ENCODE results near the gene RNF146. TPM values are rescaled to one million over a fixed set of nuclear protein-coding genes. Genes with fewer than 3 reads are reported as not detected.

The RNF146 gene
- total RNA-seq, 1 experiment from 2014 or later: 31.3 TPM

- TF ChIP-seq CTCF (IDR thresholded peaks at IDR 0.05; ENCODE audit: insufficient read depth in 1 of 2, low read depth in 1 of 2, low read length in 1 of 2, severe bottlenecking in 1 of 2, unreplicated experiment in 1 of 2): no peak
- Mint-ChIP-seq H3K4me3 (ENCODE audit: unreplicated experiment) (no peak overlapping the region), H3K9me3 (ENCODE audit: unreplicated experiment) (no peaks in the 10 kb centered on the region), H3K4me1 (ENCODE audit: low read depth, unreplicated experiment) (peaks cover 11% of the 10 kb centered on the region), H3K27ac (ENCODE audit: unreplicated experiment) (no peak overlapping the region), H3K27me3 (ENCODE audit: insufficient read depth, unreplicated experiment) (no peaks in the 10 kb centered on the region), H3K36me3 (ENCODE audit: insufficient read depth, unreplicated experiment) (peaks cover 28% of the 10 kb centered on the region)
- H3K27me3 ChIP-seq (replicated peaks; ENCODE audit: control insufficient read depth, insufficient read depth, low read length): no peaks in the 10 kb centered on the region
- H3K4me1 ChIP-seq: peaks cover 11% of the 10 kb centered on the region; the same call in 1 of the 2 replicates
- no peaks in the 10 kb centered on the region for H3K36me3 ChIP-seq (ENCODE audit: control insufficient read depth, insufficient read depth, low read length)
- no peak overlapping the region for H3K4me3 ChIP-seq (ENCODE audit: low read depth, low read length)
- BruUV-seq (replicated peaks): no TSS peak
- CTCF ChIA-PET: no interaction called here
- H3K9me3 ChIP-seq: peaks cover 4% of the 10 kb centered on the region; the same call in 1 of the 2 replicates
- no peak for DNase-seq
- POLR2A ChIA-PET: no interaction called here
- intact Hi-C loops (cut with micrococcal nuclease; ENCODE audit: unreplicated experiment): no loop called here
Measured at GRCh38 chr6:127298475-127298874, 31.8 kb downstream of the RNF146 start.

GRCh38 chr6:127299522-127300240 lies 33.0 kb downstream of the RNF146 start:
- peaks cover 4% of the 10 kb centered on the region; the same call in 1 of the 2 replicates for H3K9me3 ChIP-seq
- H3K36me3 ChIP-seq (ENCODE audit: control insufficient read depth, insufficient read depth, low read length): no peaks in the 10 kb centered on the region
- no peak for TF ChIP-seq CTCF (IDR thresholded peaks at IDR 0.05; ENCODE audit: insufficient read depth in 1 of 2, low read depth in 1 of 2, low read length in 1 of 2, severe bottlenecking in 1 of 2, unreplicated experiment in 1 of 2)
- no peaks in the 10 kb centered on the region for H3K27me3 ChIP-seq (replicated peaks; ENCODE audit: control insufficient read depth, insufficient read depth, low read length)
- no TSS peak for BruUV-seq (replicated peaks)
- H3K4me1 ChIP-seq: peaks cover 11% of the 10 kb centered on the region; the same call in 1 of the 2 replicates
- no peak for DNase-seq
- CTCF ChIA-PET: interaction anchor here (0.7 kb wide), 1 partner anchor 1280 kb away, joined by 3 read pairs; no protein-coding TSS in a partner anchor
- no peak overlapping the region for H3K4me3 Mint-ChIP-seq (ENCODE audit: unreplicated experiment)
- intact Hi-C loops (cut with micrococcal nuclease; ENCODE audit: unreplicated experiment): loop anchor here (5.0 kb wide), 1 partner anchor 238 kb away; no protein-coding TSS in a partner anchor
- no peak overlapping the region for H3K27ac Mint-ChIP-seq (ENCODE audit: unreplicated experiment)
- H3K4me3 ChIP-seq (ENCODE audit: low read depth, low read length): no peak overlapping the region
- peaks cover 22% of the 10 kb centered on the region for H3K36me3 Mint-ChIP-seq (ENCODE audit: insufficient read depth, unreplicated experiment)
- H3K9me3 Mint-ChIP-seq (ENCODE audit: unreplicated experiment): no peaks in the 10 kb centered on the region
- H3K27me3 Mint-ChIP-seq (ENCODE audit: insufficient read depth, unreplicated experiment): no peaks in the 10 kb centered on the region
- POLR2A ChIA-PET: no interaction called here
- peaks cover 15% of the 10 kb centered on the region for H3K4me1 Mint-ChIP-seq (ENCODE audit: low read depth, unreplicated experiment)

DNA sequence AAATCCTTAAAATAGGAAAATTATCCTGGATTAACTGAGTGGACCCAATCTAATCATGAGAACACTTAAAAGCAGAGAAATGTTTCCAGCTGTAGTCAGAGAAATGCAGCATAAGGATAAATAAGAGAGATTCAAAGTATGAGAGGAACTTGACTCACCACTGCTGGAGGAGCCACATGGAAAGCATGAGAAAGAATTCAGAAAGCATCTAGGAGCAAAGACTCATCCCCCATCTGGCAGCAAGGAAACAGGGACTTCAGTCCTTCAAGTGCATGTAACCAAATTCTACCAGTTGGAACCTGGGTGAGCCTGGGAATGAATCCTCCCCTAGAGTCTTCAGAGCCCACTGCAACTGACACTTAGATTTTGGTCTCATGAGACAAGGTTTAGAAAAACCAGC lies 33.7 kb downstream of the RNF146 start:
- no TSS peak for BruUV-seq (replicated peaks)
- intact Hi-C loops (cut with micrococcal nuclease; ENCODE audit: unreplicated experiment): loop anchor here (5.0 kb wide), 1 partner anchor 237 kb away; no protein-coding TSS in a partner anchor
- Histone ChIP-seq H3K27me3 (replicated peaks; ENCODE audit: control insufficient read depth, insufficient read depth, low read length) (no peaks in the 10 kb centered on the region), H3K4me1 (peaks cover 11% of the 10 kb centered on the region; the same call in 1 of the 2 replicates), H3K4me3 (ENCODE audit: low read depth, low read length) (no peak overlapping the region), H3K9me3 (peaks cover 4% of the 10 kb centered on the region; the same call in 1 of the 2 replicates), H3K36me3 (ENCODE audit: control insufficient read depth, insufficient read depth, low read length) (no peaks in the 10 kb centered on the region)
- H3K36me3 Mint-ChIP-seq (ENCODE audit: insufficient read depth, unreplicated experiment): peaks cover 20% of the 10 kb centered on the region
- CTCF ChIA-PET: no interaction called here
- DNase-seq: no peak
- POLR2A ChIA-PET: interaction anchor here (0.6 kb wide), 1 partner anchor 81 kb away, joined by 3 read pairs; no protein-coding TSS in a partner anchor
- H3K27ac Mint-ChIP-seq (ENCODE audit: unreplicated experiment): no peak overlapping the region
- no peak for TF ChIP-seq CTCF (IDR thresholded peaks at IDR 0.05; ENCODE audit: insufficient read depth in 1 of 2, low read depth in 1 of 2, low read length in 1 of 2, severe bottlenecking in 1 of 2, unreplicated experiment in 1 of 2)
- H3K9me3 Mint-ChIP-seq (ENCODE audit: unreplicated experiment): no peaks in the 10 kb centered on the region
- no peaks in the 10 kb centered on the region for H3K27me3 Mint-ChIP-seq (ENCODE audit: insufficient read depth, unreplicated experiment)
- no peak overlapping the region for H3K4me3 Mint-ChIP-seq (ENCODE audit: unreplicated experiment)
- peaks cover 16% of the 10 kb centered on the region for H3K4me1 Mint-ChIP-seq (ENCODE audit: low read depth, unreplicated experiment)
